HAP-1 (cell line): ENCODE data around the gene PTPRD.

Experiments
- DNase-seq, 2 experiments: peaks; one replicate each; pipeline ENCODE4 v3.0.0-alpha.2; 2016 to 2020; ENCODE audit warnings: low spot score in 2 of 2
- H3K27me3 ChIP-seq: fragments of 250-450 bp; sonication (Bioruptor Pico); 2 replicates; pipeline ENCODE4 v1.5.1; 2020; ENCODE audit warnings: low read depth, mild to moderate bottlenecking, moderate library complexity
- H3K36me3 ChIP-seq: fragments of 250-450 bp; sonication (Bioruptor Pico); replicated peaks from 2 replicates; pipeline ENCODE4 v1.5.1; 2020; ENCODE audit warnings: mild to moderate bottlenecking
- H3K4me1 ChIP-seq: fragments of 250-450 bp; sonication (Bioruptor Pico); 2 replicates; pipeline ENCODE4 v1.5.1; 2020; ENCODE audit warnings: mild to moderate bottlenecking
- H3K4me3 ChIP-seq: fragments of 250-450 bp; sonication (Bioruptor Pico); 2 replicates; pipeline ENCODE4 v1.5.1; 2020; ENCODE audit warnings: mild to moderate bottlenecking, moderate library complexity
- H3K9me3 ChIP-seq: fragments of 250-450 bp; sonication (Bioruptor Pico); 2 replicates; pipeline ENCODE4 v1.5.1; 2020; ENCODE audit warnings: mild to moderate bottlenecking, moderate library complexity
- in situ Hi-C: fragments of 300-500 bp; cut with MboI; formaldehyde crosslinking; loops from 3 replicates; pipeline ENCODE4 v1.14.3; 2020; ENCODE audit warnings: low sequenced_read_pairs, inconsistent platforms, mixed read lengths

The PTPRD gene

GRCh38 chr9:10612641-10613398 lies at the start of gene PTPRD:
PTPRD (minus strand) TSS chr9:10613002.
- peak; percentile 70 to 75 for DNase-seq
- Histone ChIP-seq H3K4me1 (no peaks in the 10 kb centered on the region), H3K36me3 (no peaks in the 10 kb centered on the region), H3K9me3 (no peaks in the 10 kb centered on the region), H3K4me3 (peak within 1 kb of the TSS; percentile 31), H3K27me3 (peaks cover 48% of the 10 kb centered on the region)
- in situ Hi-C loops, result no loop called here

GRCh38 chr9:10661994-10662393 lies 49.2 kb upstream of the PTPRD start:
- Histone ChIP-seq H3K4me1 (no peaks in the 10 kb centered on the region), H3K4me3 (no peak overlapping the region), H3K27me3 (no peaks in the 10 kb centered on the region), H3K9me3 (no peaks in the 10 kb centered on the region), H3K36me3 (no peaks in the 10 kb centered on the region)
- in situ Hi-C loops, result no loop called here
- DNase-seq, result no peak

- H3K4me1 ChIP-seq, result no peaks in the 10 kb centered on the region
- no peaks in the 10 kb centered on the region for H3K27me3 ChIP-seq
- H3K9me3 ChIP-seq, result no peaks in the 10 kb centered on the region
- no peaks in the 10 kb centered on the region for H3K36me3 ChIP-seq
- no peak overlapping the region for H3K4me3 ChIP-seq
- in situ Hi-C loops, result no loop called here
- DNase-seq, result no peak
Observed at GRCh38 chr9:10661376-10661775, 48.6 kb upstream of the PTPRD start.

- Histone ChIP-seq H3K4me1 (no peaks in the 10 kb centered on the region), H3K9me3 (no peaks in the 10 kb centered on the region), H3K27me3 (no peaks in the 10 kb centered on the region), H3K36me3 (no peaks in the 10 kb centered on the region), H3K4me3 (no peak overlapping the region)
- in situ Hi-C loops, result no loop called here
- no peak for DNase-seq
Observed at GRCh38 chr9:10651012-10651411, 38.2 kb upstream of the PTPRD start.

GRCh38 chr9:10649076-10649475 lies 36.3 kb upstream of the PTPRD start:
- in situ Hi-C loops, result no loop called here
- H3K36me3 ChIP-seq, result no peaks in the 10 kb centered on the region
- no peaks in the 10 kb centered on the region for H3K9me3 ChIP-seq
- no peak overlapping the region for H3K4me3 ChIP-seq
- no peaks in the 10 kb centered on the region for H3K4me1 ChIP-seq
- no peak for DNase-seq
- no peaks in the 10 kb centered on the region for H3K27me3 ChIP-seq

- no peak overlapping the region for H3K4me3 ChIP-seq
- peaks cover 3% of the 10 kb centered on the region; the same call in 1 of the 2 replicates for H3K27me3 ChIP-seq
- no peaks in the 10 kb centered on the region for H3K4me1 ChIP-seq
- no peaks in the 10 kb centered on the region for H3K9me3 ChIP-seq
- DNase-seq, result no peak
- H3K36me3 ChIP-seq, result no peaks in the 10 kb centered on the region
- in situ Hi-C loops, result no loop called here
Observed at GRCh38 chr9:10633785-10634184, 21.0 kb upstream of the PTPRD start.

GRCh38 chr9:10614196-10614800 lies 1.5 kb upstream of the PTPRD start:
- H3K36me3 ChIP-seq, result no peaks in the 10 kb centered on the region
- no peak for DNase-seq
- in situ Hi-C loops, result no loop called here
- H3K27me3 ChIP-seq, result peaks cover 45% of the 10 kb centered on the region
- H3K4me1 ChIP-seq, result no peaks in the 10 kb centered on the region
- no peaks in the 10 kb centered on the region for H3K9me3 ChIP-seq
- H3K4me3 ChIP-seq, result no peak overlapping the region

GRCh38 chr9:10613419-10613818 lies 617 bp upstream of the PTPRD start:
- H3K4me1 ChIP-seq, result no peaks in the 10 kb centered on the region
- DNase-seq, result no peak
- in situ Hi-C loops, result no loop called here
- H3K9me3 ChIP-seq, result no peaks in the 10 kb centered on the region
- H3K27me3 ChIP-seq, result peaks cover 48% of the 10 kb centered on the region
- no peaks in the 10 kb centered on the region for H3K36me3 ChIP-seq
- H3K4me3 ChIP-seq, result peak overlapping the region; percentile 31; the same call in 1 of the 2 replicates

- Histone ChIP-seq H3K36me3 (no peaks in the 10 kb centered on the region), H3K27me3 (peaks cover 10% of the 10 kb centered on the region), H3K9me3 (no peaks in the 10 kb centered on the region), H3K4me1 (no peaks in the 10 kb centered on the region), H3K4me3 (no peak overlapping the region)
- in situ Hi-C loops, result no loop called here
- no peak for DNase-seq
Observed at GRCh38 chr9:10605388-10605787, 7.4 kb downstream of the PTPRD start.

GRCh38 chr9:10604927-10605326 lies 7.9 kb downstream of the PTPRD start:
- Histone ChIP-seq H3K9me3 (no peaks in the 10 kb centered on the region), H3K4me1 (no peaks in the 10 kb centered on the region), H3K36me3 (no peaks in the 10 kb centered on the region), H3K27me3 (peaks cover 10% of the 10 kb centered on the region), H3K4me3 (no peak overlapping the region)
- in situ Hi-C loops, result no loop called here
- DNase-seq, result no peak

GRCh38 chr9:10597801-10598200 lies 15.0 kb downstream of the PTPRD start:
- H3K9me3 ChIP-seq, result no peaks in the 10 kb centered on the region
- no peak for DNase-seq
- H3K27me3 ChIP-seq, result peaks cover 22% of the 10 kb centered on the region
- in situ Hi-C loops, result no loop called here
- H3K4me3 ChIP-seq, result no peak overlapping the region
- no peaks in the 10 kb centered on the region for H3K4me1 ChIP-seq
- H3K36me3 ChIP-seq, result no peaks in the 10 kb centered on the region

GRCh38 chr9:10594482-10594881 lies 18.3 kb downstream of the PTPRD start:
- in situ Hi-C loops, result no loop called here
- no peak for DNase-seq

GRCh38 chr9:10586407-10586806 lies 26.4 kb downstream of the PTPRD start:
- Histone ChIP-seq H3K4me3 (no peak overlapping the region), H3K9me3 (no peaks in the 10 kb centered on the region), H3K4me1 (no peaks in the 10 kb centered on the region), H3K27me3 (no peaks in the 10 kb centered on the region), H3K36me3 (no peaks in the 10 kb centered on the region)
- DNase-seq, result no peak
- in situ Hi-C loops, result no loop called here

More at GRCh38 chr9:10594482-10594881, 18.3 kb downstream of the PTPRD start:
- Histone ChIP-seq H3K9me3 (no peaks in the 10 kb centered on the region), H3K36me3 (no peaks in the 10 kb centered on the region), H3K4me1 (no peaks in the 10 kb centered on the region), H3K4me3 (no peak overlapping the region), H3K27me3 (peaks cover 16% of the 10 kb centered on the region)

GRCh38 chr9:10571699-10572098 lies 41.1 kb downstream of the PTPRD start:
- Histone ChIP-seq H3K9me3 (no peaks in the 10 kb centered on the region), H3K36me3 (no peaks in the 10 kb centered on the region), H3K27me3 (no peaks in the 10 kb centered on the region), H3K4me1 (no peaks in the 10 kb centered on the region), H3K4me3 (no peak overlapping the region)
- in situ Hi-C loops, result no loop called here
- DNase-seq, result no peak
